Measurements from ENCODE around the gene LASP1.

The LASP1 gene

DNA sequence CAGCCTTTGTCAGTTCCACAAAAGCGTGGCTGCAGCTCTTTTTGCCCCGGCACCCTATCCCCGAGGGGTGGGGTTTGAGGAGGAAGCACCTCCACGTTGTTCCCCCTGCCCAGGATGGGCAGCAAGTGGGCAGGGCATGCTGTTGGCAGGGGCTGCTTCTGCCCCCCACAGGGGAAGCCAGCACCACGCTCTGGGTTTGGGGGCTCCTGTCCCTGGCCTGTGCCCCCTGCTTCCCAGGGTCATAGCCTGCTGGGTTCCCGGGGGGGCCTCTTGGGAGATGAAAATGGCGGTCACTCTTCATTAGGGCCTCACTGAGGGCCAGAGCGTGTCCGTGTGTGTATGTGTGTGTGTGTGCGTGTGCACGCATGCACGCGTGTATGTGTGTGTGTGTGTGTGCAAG is 22.8 kb downstream of the LASP1 start:
- H3K4me3 Mint-ChIP-seq = no peak overlapping the region
- no peaks in the 10 kb centered on the region for H3K27me3 Mint-ChIP-seq
- H3K9me3 Mint-ChIP-seq = no peaks in the 10 kb centered on the region
- H3K4me1 Mint-ChIP-seq = peaks cover 78% of the 10 kb centered on the region
- H3K27ac Mint-ChIP-seq = peak overlapping the region; percentile 24
- H3K36me3 Mint-ChIP-seq = no peaks in the 10 kb centered on the region

DNA sequence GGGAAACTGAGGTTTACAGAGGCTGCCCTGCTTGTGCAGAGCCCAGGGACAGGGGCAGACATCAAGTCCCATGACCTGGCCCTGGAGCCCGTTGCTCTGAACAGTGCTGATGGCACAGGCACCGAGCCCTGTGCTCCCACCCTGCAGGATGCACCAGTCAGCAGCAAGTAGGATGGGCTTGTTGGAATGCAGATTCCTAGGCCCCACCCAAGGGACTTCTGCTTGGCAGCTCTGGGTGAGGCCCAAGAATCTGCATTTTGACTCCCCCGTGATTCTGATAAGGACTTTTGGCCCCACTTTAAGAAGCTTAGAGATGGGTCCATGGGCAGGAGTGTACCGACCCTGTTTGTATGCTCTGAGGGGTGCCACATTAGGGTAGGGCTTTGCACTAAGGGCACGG is 23.3 kb downstream of the LASP1 start:
- H3K4me1 Mint-ChIP-seq = peaks cover 79% of the 10 kb centered on the region

DNA sequence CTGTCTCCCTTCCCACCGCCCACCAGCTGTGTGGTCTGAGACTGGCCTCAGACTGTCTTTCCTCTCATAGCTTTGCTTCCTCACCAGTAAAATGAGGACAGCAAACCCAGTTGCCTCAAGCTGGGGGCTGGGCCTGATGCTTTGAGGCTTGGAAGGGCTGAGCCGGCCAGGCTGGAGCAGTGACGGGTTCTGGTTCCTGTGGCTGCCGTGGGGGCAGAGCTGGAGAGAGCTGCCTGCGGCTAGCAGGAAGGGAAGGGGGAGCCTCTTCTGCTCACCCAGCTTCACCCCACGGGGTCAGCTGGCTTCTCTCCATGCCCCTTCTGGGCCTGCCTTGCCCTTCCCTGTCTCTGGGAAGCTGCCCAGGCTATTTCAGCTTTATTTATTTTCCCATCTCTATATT is 23.7 kb downstream of the LASP1 start:
- Mint-ChIP-seq H3K36me3 (no peaks in the 10 kb centered on the region), H3K27ac (peak overlapping the region; percentile 88), H3K4me1 (peaks cover 81% of the 10 kb centered on the region), H3K9me3 (no peaks in the 10 kb centered on the region), H3K27me3 (no peaks in the 10 kb centered on the region), H3K4me3 (no peak overlapping the region)

More for the DNA sequence above, 23.3 kb downstream of the LASP1 start:
- no peak overlapping the region for H3K4me3 Mint-ChIP-seq
- peak overlapping the region; percentile 46 for H3K27ac Mint-ChIP-seq
- no peaks in the 10 kb centered on the region for H3K36me3 Mint-ChIP-seq
- H3K27me3 Mint-ChIP-seq = no peaks in the 10 kb centered on the region
- no peaks in the 10 kb centered on the region for H3K9me3 Mint-ChIP-seq

DNA sequence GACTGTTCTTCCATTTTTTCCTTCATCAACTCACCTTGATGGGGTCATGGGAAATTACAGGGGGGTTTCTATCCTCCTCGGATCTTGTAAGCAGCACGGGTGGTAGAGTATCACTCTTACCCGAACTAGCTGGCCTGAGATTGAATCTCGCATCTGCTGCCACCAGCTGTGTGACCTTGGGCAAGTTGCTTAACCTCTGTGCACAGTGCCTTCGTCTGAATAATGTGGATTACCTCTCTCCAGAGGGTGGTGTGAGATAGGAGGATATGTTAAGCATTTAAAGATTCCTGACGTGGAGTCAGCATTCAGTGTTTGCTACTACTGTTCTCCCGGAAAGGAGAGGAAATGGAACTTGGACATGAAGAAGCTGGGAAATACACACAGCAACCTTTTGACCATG is 24.4 kb downstream of the LASP1 start:
- Mint-ChIP-seq H3K4me3 (no peak overlapping the region), H3K27ac (peak overlapping the region; percentile 88), H3K36me3 (no peaks in the 10 kb centered on the region), H3K4me1 (peaks cover 80% of the 10 kb centered on the region), H3K9me3 (no peaks in the 10 kb centered on the region), H3K27me3 (no peaks in the 10 kb centered on the region)

DNA sequence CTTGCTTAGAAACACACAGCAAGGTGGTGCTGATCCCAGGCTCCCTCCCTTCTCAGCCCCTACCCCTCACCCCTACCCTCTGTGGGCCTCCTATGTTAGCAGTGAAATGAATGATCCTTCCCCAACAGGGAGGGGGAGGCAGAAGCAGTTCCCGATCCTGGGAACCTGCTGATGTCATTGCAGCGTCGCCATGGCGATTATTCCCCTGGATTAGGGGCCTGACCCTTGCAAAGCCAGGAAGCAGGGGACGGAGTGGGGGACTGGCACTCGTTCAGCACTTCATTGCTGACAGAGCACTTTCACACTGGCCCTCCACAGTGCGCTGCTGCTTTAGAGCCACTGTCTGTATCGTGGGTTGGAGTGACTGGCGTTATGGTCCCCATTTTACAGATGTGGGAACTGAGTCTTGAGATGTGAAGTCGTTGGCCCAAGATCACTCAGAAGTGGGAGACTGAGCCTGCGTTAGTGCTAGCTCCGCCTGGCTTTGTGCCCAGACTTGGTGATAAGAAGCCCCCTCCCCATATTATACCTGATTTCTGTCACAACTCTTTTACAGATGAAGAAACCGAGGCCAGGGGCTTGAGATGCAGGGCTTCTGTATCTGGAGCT is 26.6 kb downstream of the LASP1 start:
- H3K4me1 Mint-ChIP-seq = peaks cover 75% of the 10 kb centered on the region
- H3K27me3 Mint-ChIP-seq = no peaks in the 10 kb centered on the region
- H3K27ac Mint-ChIP-seq = peak overlapping the region; percentile 62
- H3K4me3 Mint-ChIP-seq = no peak overlapping the region
- H3K9me3 Mint-ChIP-seq = no peaks in the 10 kb centered on the region
- H3K36me3 Mint-ChIP-seq = no peaks in the 10 kb centered on the region

DNA sequence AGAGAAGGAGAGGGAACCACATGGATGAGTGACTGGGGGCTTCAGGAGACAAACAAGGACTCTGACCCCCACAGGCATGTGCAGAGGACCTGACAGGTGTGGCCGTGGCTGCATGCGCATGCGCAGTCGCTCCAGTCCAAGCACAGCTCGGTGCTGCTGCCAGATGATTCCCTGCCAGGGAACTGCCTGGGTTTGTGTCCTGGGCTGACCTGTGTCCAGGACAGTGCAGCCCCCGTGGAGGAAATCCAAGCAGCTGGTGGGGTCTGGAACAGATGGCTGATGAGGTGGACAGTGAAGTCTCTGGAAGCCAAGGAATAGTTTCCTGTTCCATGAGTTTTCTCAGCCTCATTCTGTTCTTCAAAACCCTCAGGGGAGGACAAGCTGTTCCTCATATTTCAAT is 27.3 kb downstream of the LASP1 start:
- no peak overlapping the region for H3K4me3 Mint-ChIP-seq
- H3K27ac Mint-ChIP-seq = peak overlapping the region; percentile 96
- H3K4me1 Mint-ChIP-seq = peaks cover 72% of the 10 kb centered on the region
- H3K9me3 Mint-ChIP-seq = no peaks in the 10 kb centered on the region
- no peaks in the 10 kb centered on the region for H3K36me3 Mint-ChIP-seq
- H3K27me3 Mint-ChIP-seq = no peaks in the 10 kb centered on the region

DNA sequence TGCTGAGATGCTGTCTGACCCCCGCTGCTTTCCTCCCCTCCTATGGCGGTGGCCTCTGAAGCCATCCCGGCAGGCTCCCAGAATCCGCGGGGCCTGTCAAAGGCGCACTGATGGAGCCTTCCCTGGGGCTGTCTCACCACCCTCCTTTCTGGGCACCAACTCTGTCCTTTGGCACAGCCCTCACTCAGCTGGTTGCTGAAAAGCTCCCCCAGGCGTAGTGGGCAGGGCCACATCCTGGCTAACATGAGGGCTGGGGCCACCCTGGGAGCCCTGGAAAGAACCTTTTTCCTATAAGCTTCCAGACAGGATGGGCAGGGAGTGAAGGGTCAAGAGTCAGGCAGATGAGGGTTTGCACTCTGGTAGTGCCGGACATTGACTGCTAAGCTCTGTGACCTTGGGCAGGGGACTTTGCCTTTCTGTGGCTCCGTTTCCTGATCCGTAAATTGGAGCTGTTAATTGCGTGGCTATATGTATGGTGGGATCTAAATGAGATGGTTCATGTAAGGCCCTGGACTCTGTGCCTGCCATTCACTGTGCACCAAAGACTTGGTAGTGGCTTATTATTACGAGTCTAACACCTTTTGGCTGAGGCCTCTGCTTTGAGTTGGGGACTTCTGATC is 27.9 kb downstream of the LASP1 start:
- H3K27me3 Mint-ChIP-seq = no peaks in the 10 kb centered on the region
- H3K4me1 Mint-ChIP-seq = peaks cover 66% of the 10 kb centered on the region
- H3K9me3 Mint-ChIP-seq = no peaks in the 10 kb centered on the region
- peak overlapping the region; percentile 85 for H3K4me3 Mint-ChIP-seq
- no peaks in the 10 kb centered on the region for H3K36me3 Mint-ChIP-seq
- H3K27ac Mint-ChIP-seq = peak overlapping the region; percentile 96

DNA sequence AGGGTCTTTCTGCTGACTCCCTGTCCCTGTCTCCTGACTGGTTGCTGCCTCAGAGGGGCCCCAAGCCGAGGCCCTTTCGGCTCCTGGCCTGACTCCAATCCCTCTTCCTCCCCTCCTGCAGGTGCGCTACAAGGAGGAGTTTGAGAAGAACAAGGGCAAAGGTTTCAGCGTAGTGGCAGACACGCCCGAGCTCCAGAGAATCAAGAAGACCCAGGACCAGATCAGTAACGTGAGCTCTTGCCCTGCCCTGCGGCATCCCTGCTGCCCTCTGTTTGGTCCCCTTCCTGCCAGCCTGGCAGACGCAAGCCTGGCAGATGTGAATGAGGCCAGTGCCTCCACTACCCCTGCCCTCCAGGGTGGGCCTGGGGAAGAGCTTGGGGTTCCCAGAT is 28.4 kb downstream of the LASP1 start:
- H3K4me3 Mint-ChIP-seq = peak overlapping the region; percentile 85
- H3K4me1 Mint-ChIP-seq = peaks cover 66% of the 10 kb centered on the region
- H3K9me3 Mint-ChIP-seq = no peaks in the 10 kb centered on the region
- H3K27me3 Mint-ChIP-seq = no peaks in the 10 kb centered on the region
- peak overlapping the region; percentile 96 for H3K27ac Mint-ChIP-seq
- no peaks in the 10 kb centered on the region for H3K36me3 Mint-ChIP-seq

DNA sequence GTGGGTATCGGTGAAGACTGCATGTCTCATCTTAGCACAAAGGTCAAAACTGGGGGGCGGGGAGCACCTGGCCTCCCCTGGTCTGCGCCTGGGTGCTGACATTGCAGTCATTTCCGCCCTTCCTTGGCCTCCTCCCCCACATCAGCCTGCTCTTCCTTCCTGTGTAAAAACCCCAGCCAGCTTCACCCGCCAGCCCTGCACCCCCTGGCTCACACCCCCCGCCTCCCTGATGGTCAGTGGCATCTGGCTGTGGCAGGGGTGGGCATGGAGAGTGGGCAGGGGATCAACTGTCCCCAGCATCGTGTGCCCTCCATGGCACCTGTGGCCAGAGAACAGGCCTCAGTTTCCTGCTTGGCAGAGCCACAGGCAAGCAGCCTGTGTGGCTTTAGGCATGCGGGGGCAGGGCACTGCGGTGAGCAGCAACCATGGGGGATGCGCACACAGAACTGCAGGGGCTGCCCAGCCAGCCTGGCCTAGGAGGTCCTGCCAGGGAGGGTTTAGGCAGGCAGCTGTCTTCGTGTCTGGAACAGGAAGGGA is 29.0 kb downstream of the LASP1 start:
- Mint-ChIP-seq H3K4me3 (peak overlapping the region; percentile 85), H3K4me1 (peaks cover 66% of the 10 kb centered on the region), H3K36me3 (no peaks in the 10 kb centered on the region), H3K9me3 (no peaks in the 10 kb centered on the region), H3K27me3 (no peaks in the 10 kb centered on the region), H3K27ac (peak overlapping the region; percentile 96)

DNA sequence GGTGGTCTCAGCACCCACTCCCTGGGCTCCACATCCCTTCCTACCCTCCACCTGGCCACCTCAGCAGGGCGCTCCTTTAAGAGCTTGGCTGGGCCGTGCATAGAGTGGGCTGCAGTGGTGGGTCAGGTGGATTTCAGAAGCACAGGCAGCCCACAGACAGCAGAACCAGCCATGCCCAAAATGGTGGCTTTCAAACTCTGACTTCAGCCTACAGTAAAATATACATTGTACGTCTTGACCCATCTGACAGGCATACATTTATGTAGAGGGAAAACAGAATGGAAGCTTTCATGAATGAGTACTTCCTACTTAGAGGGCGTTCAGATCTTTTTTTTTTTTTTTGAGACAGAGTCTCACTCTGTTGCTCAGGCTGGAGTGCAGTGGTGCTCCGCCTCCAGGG is 29.6 kb downstream of the LASP1 start:
- peak overlapping the region; percentile 96 for H3K27ac Mint-ChIP-seq
- peaks cover 62% of the 10 kb centered on the region for H3K4me1 Mint-ChIP-seq
- no peaks in the 10 kb centered on the region for H3K27me3 Mint-ChIP-seq
- H3K9me3 Mint-ChIP-seq = no peaks in the 10 kb centered on the region
- H3K36me3 Mint-ChIP-seq = no peaks in the 10 kb centered on the region
- H3K4me3 Mint-ChIP-seq = peak overlapping the region; percentile 85

DNA sequence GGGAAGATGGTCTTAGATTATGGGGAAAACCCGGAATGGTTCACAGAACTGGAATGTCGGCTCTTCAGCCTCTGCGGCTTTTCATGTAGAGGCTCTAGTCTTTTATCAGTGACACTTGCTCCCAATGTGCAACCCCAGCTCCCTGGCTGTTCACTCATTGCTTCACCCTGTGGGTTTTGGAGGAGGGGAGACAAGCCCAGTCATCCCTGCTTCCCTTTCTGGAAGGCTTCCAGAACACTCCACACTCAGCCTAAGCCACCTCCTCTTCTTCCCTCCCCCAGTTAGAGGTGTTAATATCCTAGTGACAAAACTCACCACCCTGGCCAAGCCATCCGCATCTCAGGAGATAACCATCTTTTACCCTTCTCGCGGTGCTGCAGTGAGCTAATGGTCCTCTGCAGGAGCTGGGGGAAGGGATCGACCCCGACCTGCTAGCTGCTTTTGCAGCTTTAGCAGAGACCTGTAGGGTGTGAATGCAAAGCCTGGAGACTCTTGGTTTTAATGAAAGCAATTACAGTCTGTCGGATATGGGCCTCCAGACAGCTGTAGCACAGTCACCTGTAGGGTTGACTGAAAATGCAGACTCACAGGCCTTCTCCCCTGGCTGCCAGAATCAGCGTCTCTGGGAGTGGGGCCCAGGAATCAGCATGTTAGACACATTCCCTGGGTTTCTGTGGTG is 31.3 kb downstream of the LASP1 start:
- Mint-ChIP-seq H3K27me3 (no peaks in the 10 kb centered on the region), H3K9me3 (no peaks in the 10 kb centered on the region), H3K4me1 (peaks cover 75% of the 10 kb centered on the region), H3K4me3 (peak overlapping the region; percentile 30), H3K36me3 (no peaks in the 10 kb centered on the region), H3K27ac (peak overlapping the region; percentile 53)

DNA sequence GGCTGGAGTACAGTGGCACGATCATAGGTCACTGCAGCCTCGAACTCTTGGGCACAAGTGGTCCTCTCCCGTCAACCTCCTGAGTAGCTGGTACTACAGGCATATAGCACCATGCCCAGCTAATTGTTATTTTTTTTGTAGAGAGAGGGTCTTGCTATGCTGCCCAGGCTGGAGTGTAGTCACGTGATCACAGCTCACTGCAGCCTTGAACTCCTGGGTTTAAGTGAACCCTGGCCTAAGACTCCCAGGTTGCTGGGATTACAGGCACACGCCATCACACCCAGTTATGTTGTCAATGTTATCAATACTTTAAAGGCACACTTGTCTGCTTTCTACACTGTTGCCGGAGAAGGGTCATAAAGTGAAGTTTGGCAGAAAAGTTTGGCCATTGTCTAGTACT is 33.5 kb downstream of the LASP1 start:
- Mint-ChIP-seq H3K27me3 (no peaks in the 10 kb centered on the region), H3K9me3 (no peaks in the 10 kb centered on the region), H3K4me1 (peaks cover 64% of the 10 kb centered on the region), H3K27ac (peak overlapping the region; percentile 4), H3K36me3 (no peaks in the 10 kb centered on the region), H3K4me3 (no peak overlapping the region)

DNA sequence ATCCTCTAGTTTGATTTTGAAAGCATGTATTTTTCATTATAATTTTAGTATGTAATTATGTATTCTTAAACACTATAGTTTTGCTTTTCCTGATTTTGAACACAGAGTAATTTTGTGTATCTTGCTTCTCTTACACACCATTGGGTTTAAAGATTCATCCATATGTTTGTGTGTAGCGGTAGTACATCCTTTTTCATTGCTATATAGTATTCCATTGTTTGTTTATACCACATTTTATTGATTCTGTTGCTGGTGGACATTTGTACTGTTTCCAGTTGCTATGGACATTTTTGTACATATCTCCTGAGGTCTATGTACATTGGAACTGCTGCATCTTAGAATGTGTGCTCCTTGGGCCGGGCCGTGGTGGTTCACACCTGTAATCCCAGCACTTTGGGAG is 35.0 kb downstream of the LASP1 start:
- H3K4me1 Mint-ChIP-seq = peaks cover 52% of the 10 kb centered on the region
- H3K4me3 Mint-ChIP-seq = no peak overlapping the region
- H3K9me3 Mint-ChIP-seq = no peaks in the 10 kb centered on the region
- H3K27me3 Mint-ChIP-seq = no peaks in the 10 kb centered on the region
- no peaks in the 10 kb centered on the region for H3K36me3 Mint-ChIP-seq
- H3K27ac Mint-ChIP-seq = no peak overlapping the region

DNA sequence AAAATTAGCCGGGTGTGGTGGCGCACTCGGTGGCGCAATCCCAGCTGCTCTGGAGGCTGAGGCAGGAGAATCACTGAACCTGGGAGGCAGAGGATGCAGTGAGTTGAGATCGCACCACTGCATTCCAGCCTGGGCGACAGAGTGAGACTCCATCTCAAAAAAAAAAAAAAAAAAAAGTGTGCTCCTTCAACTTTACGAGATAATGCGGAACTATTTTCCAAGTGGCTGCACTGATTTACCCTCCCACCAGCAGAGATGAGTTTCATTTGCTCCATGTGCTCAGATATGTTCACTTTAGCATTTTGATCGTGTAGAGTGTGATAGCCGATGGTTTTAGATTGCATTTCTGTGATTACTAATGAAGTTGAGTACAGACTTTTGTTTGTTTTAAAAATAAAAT is 35.5 kb downstream of the LASP1 start:
- no peaks in the 10 kb centered on the region for H3K36me3 Mint-ChIP-seq
- H3K27me3 Mint-ChIP-seq = no peaks in the 10 kb centered on the region
- peak overlapping the region; percentile 32 for H3K27ac Mint-ChIP-seq
- no peak overlapping the region for H3K4me3 Mint-ChIP-seq
- H3K4me1 Mint-ChIP-seq = peaks cover 51% of the 10 kb centered on the region
- H3K9me3 Mint-ChIP-seq = no peaks in the 10 kb centered on the region

DNA sequence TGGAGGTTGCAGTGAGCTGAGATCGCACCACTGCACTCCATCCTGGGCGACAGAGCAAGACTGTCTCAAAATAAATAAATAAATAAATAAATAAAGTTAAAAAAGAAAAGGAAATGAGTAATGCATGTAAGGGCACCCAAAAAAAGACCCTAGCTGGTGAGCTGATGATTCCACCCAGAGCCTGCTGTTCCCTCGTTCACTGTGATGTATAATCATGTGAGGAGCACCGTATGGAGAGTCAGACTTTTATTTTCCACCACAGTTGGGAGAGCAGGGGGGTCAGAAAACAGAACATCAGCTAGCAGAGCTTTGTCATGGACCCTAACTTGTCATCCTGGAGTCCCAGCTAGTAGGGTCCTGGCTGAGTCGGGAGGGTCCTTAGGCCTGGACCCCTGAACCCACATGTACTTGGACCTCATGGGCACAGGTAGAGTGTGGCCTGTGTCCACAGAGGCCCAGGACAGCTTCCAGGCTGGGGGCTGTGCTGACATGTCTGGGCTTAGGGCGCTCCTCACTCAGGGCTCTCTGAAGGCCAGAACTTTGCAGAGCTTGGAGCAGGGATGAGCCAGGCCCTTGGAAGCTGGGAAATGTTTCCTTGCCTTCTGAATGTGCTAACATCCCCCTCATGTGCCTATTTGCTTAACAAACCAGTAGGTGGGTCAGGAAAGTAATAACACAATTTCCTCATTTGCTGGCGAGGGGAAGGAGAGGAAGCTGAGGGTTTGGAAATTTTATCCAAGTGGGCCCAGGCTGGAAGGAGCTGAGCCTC is 36.8 kb downstream of the LASP1 start:
- no peaks in the 10 kb centered on the region for H3K36me3 Mint-ChIP-seq
- no peaks in the 10 kb centered on the region for H3K9me3 Mint-ChIP-seq
- H3K27ac Mint-ChIP-seq = peak overlapping the region; percentile 70
- peaks cover 40% of the 10 kb centered on the region for H3K4me1 Mint-ChIP-seq
- H3K27me3 Mint-ChIP-seq = no peaks in the 10 kb centered on the region
- no peak overlapping the region for H3K4me3 Mint-ChIP-seq
